Measurements from ENCODE around the gene ATP8B1. TPM values are rescaled to one million over a fixed set of nuclear protein-coding genes. Genes with fewer than 3 reads are reported as not detected.

Gene ATP8B1
- total RNA-seq, 1 experiment from 2014 or later: 15.9 TPM

- POLR2A ChIA-PET: no interaction called here
- CTCF ChIA-PET: interaction anchor here (0.6 kb wide), 1 partner anchor 42 kb away, joined by 3 read pairs; no protein-coding TSS in a partner anchor
- H3K36me3 ChIP-seq (ENCODE audit: control insufficient read depth in 1 of 2, insufficient read depth in 2 of 2, low read length in 2 of 2): no peaks in the 10 kb centered on the region
- peak overlapping the region in 1 of 2 experiments; percentile 35; a peak in 1 of 4 replicates for H3K4me3 ChIP-seq (replicated peaks in 1 of 2; ENCODE audit: low read depth in 1 of 2, low read length in 2 of 2)
- H3K4me1 ChIP-seq (ENCODE audit: control insufficient read depth in 1 of 2, insufficient read depth in 2 of 2, low read length in 2 of 2): peaks cover 67 to 91% of the 10 kb centered on the region in 2 experiments
- peak overlapping the region; percentile 70 for H3K4me2 ChIP-seq (ENCODE audit: low read length)
- H3K9ac ChIP-seq (ENCODE audit: low read length): 0 out of 2 replicates have a peak overlapping the region, but pooled peaks have one; percentile 9
- ATAC-seq (peak; percentile 52), DNase-seq (ENCODE audit: low read depth, low spot score) (peak; percentile 49)
- no peaks in the 10 kb centered on the region for H3K9me3 ChIP-seq (ENCODE audit: control insufficient read depth in 1 of 2, insufficient read depth in 1 of 2, low read depth in 1 of 2, low read length in 2 of 2)
- H3K27me3 ChIP-seq (ENCODE audit: insufficient read depth, low read length): no peaks in the 10 kb centered on the region
- H3K9me2 ChIP-seq (ENCODE audit: insufficient read depth): no peaks in the 10 kb centered on the region
- peak overlapping the region; percentile 70 for H3K27ac ChIP-seq (ENCODE audit: low read depth, low read length)
- no peaks in the 10 kb centered on the region for H4K20me1 ChIP-seq (ENCODE audit: insufficient read depth)
- H3K79me2 ChIP-seq (ENCODE audit: insufficient read depth, low read length): no peaks in the 10 kb centered on the region
- RAD21 ChIA-PET (ENCODE audit: low non-redundant PET in 1 of 2, low total read pairs in 2 of 2, uncharacterized antibody in 2 of 2, unreplicated experiment in 2 of 2): no interaction called here
- intact Hi-C loops (cut with micrococcal nuclease): loop anchor here (1.0 kb wide), 1 partner anchor 27 kb away; the partner anchor contains the start of gene ATP8B1
- no TSS peak for BruUV-seq (replicated peaks)
- H2AFZ ChIP-seq (ENCODE audit: low read depth, low read length, poor library complexity, severe bottlenecking): no peak overlapping the region
- TF ChIP-seq EZH2 (IDR thresholded peaks at IDR 0.05) (no peak), EZH2phosphoT487 (IDR thresholded peaks at IDR 0.05; ENCODE audit: borderline replicate concordance) (no peak), CBX3 (IDR thresholded peaks at IDR 0.05; ENCODE audit: low read depth) (no peak), SIN3A (IDR thresholded peaks at IDR 0.05; ENCODE audit: low read depth) (no peak), RAD21 (IDR thresholded peaks at IDR 0.05; ENCODE audit: low read depth) (no peak; the same call in 1 of the 2 replicates), POLR2AphosphoS5 (IDR thresholded peaks at IDR 0.05; ENCODE audit: low read depth, low read length) (no peak), FOSL1 (IDR thresholded peaks at IDR 0.05; ENCODE audit: low read depth) (peak; percentile 66), MAX (IDR thresholded peaks at IDR 0.05) (no peak), REST (IDR thresholded peaks at IDR 0.05; ENCODE audit: low read depth) (no peak), ATF3 (IDR thresholded peaks at IDR 0.05) (no peak), CTCF (IDR thresholded peaks at IDR 0.05 in 2 of 3, conservative IDR thresholded peaks at IDR 0.05 in 1 of 3; ENCODE audit: borderline replicate concordance in 1 of 3, insufficient read depth in 1 of 3, low read depth in 2 of 3, low read length in 2 of 3) (no peak), POLR2A (IDR thresholded peaks at IDR 0.05; ENCODE audit: borderline replicate concordance, extremely low read depth, insufficient read depth, insufficient read length) (no peak), ELF1 (IDR thresholded peaks at IDR 0.05; ENCODE audit: borderline replicate concordance, low read depth) (no peak), ZNF274 (IDR thresholded peaks at IDR 0.05; ENCODE audit: low read depth, low read length) (no peak), YY1 (IDR thresholded peaks at IDR 0.05; ENCODE audit: extremely low read depth, insufficient replicate concordance, low read depth, low read length) (no peak), SP1 (IDR thresholded peaks at IDR 0.05; ENCODE audit: low read depth) (peak; percentile 74), EGR1 (IDR thresholded peaks at IDR 0.05; ENCODE audit: low read depth) (no peak), ZBTB33 (IDR thresholded peaks at IDR 0.05; ENCODE audit: extremely low read depth, insufficient replicate concordance, low read length) (no peak), TCF7L2 (IDR thresholded peaks at IDR 0.05; ENCODE audit: borderline replicate concordance, extremely low read depth, insufficient read depth, insufficient read length) (no peak), CEBPB (IDR thresholded peaks at IDR 0.05; ENCODE audit: low read depth) (peak; percentile 86), SRF (IDR thresholded peaks at IDR 0.05; ENCODE audit: low read depth) (no peak)
Observed at GRCh38 chr18:57775937-57776336, 27.2 kb downstream of the ATP8B1 start.

All from HCT116 (cell line).